Keratinocyte (primary cell): ENCODE results near the gene ZCCHC7.

ENCODE experiments used
- EZH2 ChIP-seq: IDR thresholded peaks from one replicate; pipeline ENCODE4 v1.6.1; 2012; ENCODE audit warnings: inconsistent platforms, mild to moderate bottlenecking, low read length, moderate library complexity
- TF ChIP-seq, protein P1 (sequence below), 3 experiments: IDR thresholded peaks in 1 of 3; conservative IDR thresholded peaks in 1 of 3; optimal IDR thresholded peaks in 1 of 3; 2 replicates in 2 of 3; 3 replicates in 1 of 3; pipeline versions ENCODE3 to v1.5.1; 2011; ENCODE audit warnings: low read length in 3 of 3, mild to moderate bottlenecking in 3 of 3, moderate library complexity in 2 of 3, control low read depth in 1 of 3, inconsistent platforms in 1 of 3; ENCODE audit not compliant: insufficient read depth in 2 of 3; ENCODE audit errors: extremely low read depth in 1 of 3

DNA sequence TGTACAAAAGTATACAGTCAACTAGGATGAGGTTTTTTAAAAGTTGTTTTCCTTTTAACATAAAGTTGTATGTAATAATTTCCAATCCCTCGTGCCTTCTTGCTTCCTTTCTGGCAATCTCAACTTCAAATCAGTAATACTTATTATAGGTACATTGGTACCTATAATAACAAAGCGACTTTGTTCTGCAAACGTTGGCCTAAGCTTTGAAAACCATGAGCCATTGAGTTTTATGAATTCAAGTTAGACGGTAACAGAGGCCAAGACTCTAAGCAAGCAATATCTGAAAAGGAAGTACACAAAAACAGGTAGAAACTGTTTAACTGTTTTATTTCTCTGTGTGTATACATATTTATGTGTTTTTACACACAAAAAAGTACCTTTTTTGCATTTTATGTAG is 166.9 kb downstream of the ZCCHC7 start:
- TF ChIP-seq, protein P1, sequence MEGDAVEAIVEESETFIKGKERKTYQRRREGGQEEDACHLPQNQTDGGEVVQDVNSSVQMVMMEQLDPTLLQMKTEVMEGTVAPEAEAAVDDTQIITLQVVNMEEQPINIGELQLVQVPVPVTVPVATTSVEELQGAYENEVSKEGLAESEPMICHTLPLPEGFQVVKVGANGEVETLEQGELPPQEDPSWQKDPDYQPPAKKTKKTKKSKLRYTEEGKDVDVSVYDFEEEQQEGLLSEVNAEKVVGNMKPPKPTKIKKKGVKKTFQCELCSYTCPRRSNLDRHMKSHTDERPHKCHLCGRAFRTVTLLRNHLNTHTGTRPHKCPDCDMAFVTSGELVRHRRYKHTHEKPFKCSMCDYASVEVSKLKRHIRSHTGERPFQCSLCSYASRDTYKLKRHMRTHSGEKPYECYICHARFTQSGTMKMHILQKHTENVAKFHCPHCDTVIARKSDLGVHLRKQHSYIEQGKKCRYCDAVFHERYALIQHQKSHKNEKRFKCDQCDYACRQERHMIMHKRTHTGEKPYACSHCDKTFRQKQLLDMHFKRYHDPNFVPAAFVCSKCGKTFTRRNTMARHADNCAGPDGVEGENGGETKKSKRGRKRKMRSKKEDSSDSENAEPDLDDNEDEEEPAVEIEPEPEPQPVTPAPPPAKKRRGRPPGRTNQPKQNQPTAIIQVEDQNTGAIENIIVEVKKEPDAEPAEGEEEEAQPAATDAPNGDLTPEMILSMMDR (optimal IDR thresholded peaks at IDR 0.05 in 1 of 3, IDR thresholded peaks at IDR 0.05 in 1 of 3, conservative IDR thresholded peaks at IDR 0.05 in 1 of 3; ENCODE audit: extremely low read depth in 1 of 3, insufficient read depth in 2 of 3, low read length in 3 of 3) = no peak
- no peak for TF ChIP-seq EZH2
